NCI-H1417 treated with DMSO at 0.1 percent for 48 hours (cell line): ENCODE measurements around the gene NAPA.
"Not testable (repeated sequence)": the region's sequence is repeated elsewhere in the genome, so short reads cannot be mapped to it uniquely, and the experiment has no call there.

Experiments used
- DNase-seq: peaks from one replicate; lab custom pipeline; 2025; lab: John Stamatoyannopoulos, UW

NAPA gene

GRCh38 chr19:47486220-47486619 lies 28.6 kb downstream of the NAPA start:
- DNase-seq, result not testable (repeated sequence)

- DNase-seq, result no peak
These were observed 29.7 kb downstream of the NAPA start for GRCh38 chr19:47485210-47485609.

GRCh38 chr19:47483800-47484690 lies 30.8 kb downstream of the NAPA start, which contains the start of gene KPTN:
Gene KPTN, minus strand, starts transcription at chr19:47484219. Its CDS starts 59 bp downstream, at chr19:47484160.
- DNase-seq, result peak; percentile 47

GRCh38 chr19:47483200-47483599 lies 31.7 kb downstream of the NAPA start:
- DNase-seq, result no peak

- no peak for DNase-seq
These were observed 33.3 kb downstream of the NAPA start for GRCh38 chr19:47481460-47482052.

- no peak for DNase-seq
These were observed 34.2 kb downstream of the NAPA start for GRCh38 chr19:47480658-47481057.

GRCh38 chr19:47479701-47480503 lies 35.0 kb downstream of the NAPA start:
- DNase-seq, result no peak

GRCh38 chr19:47476438-47476972 lies 38.4 kb downstream of the NAPA start:
- no peak for DNase-seq

- DNase-seq, result no peak
These were observed 39.4 kb downstream of the NAPA start for GRCh38 chr19:47475465-47475864.

GRCh38 chr19:47473336-47473735 lies 41.5 kb downstream of the NAPA start:
- no peak for DNase-seq

- no peak for DNase-seq
These were observed 43.0 kb downstream of the NAPA start, which contains the start of gene SLC8A2 for GRCh38 chr19:47471733-47472457. Gene SLC8A2, minus strand, starts transcription at chr19:47471893. Its CDS starts 5,490 bp downstream, at chr19:47466403.

- no peak for DNase-seq
These were observed 43.5 kb downstream of the NAPA start for GRCh38 chr19:47471381-47471732.

GRCh38 chr19:47470447-47471195 lies 44.2 kb downstream of the NAPA start:
- no peak for DNase-seq

- DNase-seq, result no peak
These were observed 45.1 kb downstream of the NAPA start for GRCh38 chr19:47469719-47470118.

GRCh38 chr19:47469363-47469700 lies 45.5 kb downstream of the NAPA start:
- DNase-seq, result no peak

- no peak for DNase-seq
These were observed 46.9 kb downstream of the NAPA start for GRCh38 chr19:47467914-47468313.

GRCh38 chr19:47465957-47466356 lies 48.9 kb downstream of the NAPA start:
- no peak for DNase-seq

GRCh38 chr19:47464675-47465419 lies 50.0 kb downstream of the NAPA start:
- DNase-seq, result no peak

GRCh38 chr19:47461876-47462275 lies 53.0 kb downstream of the NAPA start:
- no peak for DNase-seq

- DNase-seq, result no peak
These were observed 55.4 kb downstream of the NAPA start for GRCh38 chr19:47459477-47459876.
